SW 1271 (cell line): ENCODE results near the gene SH3RF1.

ENCODE experiments used
- DNase-seq, 2 experiments: peaks; one replicate each; lab custom pipeline; 2025; lab: John Stamatoyannopoulos, UW

Gene SH3RF1

DNA sequence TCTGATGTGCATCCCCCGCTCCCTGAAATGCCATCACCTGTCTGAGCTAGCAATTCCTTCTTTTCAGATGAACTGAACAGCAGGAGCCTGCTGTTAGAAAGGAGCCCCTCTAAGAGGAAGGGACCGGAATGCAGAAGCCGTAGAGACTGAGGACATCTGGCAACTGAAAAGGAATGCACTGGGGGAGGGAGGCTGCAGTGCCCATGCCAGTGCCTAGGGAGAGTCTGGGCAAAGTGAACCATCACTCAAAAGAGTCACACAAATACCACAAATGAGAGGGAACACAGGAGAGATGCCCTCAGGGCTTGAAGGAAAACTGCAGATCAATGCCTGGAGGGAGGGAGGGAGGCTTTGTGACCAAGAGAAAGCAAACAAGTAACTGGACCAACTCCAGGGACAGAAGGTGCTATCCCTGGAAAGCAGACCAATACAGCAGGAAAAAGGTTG is 166.8 kb downstream of the SH3RF1 start:
- no peak for DNase-seq

DNA sequence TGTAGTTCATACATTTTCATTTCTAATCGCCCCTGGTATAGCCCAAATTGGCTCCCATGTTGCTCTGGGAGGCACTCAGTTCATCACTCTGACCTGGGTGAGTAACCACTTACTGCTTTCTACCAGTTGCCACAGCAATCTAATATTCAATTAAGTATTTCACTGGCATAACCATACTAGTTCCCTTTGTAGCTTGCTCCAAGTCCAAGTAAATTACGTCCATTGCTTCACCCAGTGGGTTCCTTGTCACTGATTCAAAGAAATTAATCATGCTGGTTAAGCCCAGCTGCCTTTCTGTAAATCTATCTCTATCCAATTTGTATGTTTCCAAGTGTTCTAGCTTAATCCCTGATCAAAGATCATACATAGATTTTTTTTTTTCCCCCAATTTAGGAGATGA is 168.7 kb downstream of the SH3RF1 start:
- no peak for DNase-seq

DNA sequence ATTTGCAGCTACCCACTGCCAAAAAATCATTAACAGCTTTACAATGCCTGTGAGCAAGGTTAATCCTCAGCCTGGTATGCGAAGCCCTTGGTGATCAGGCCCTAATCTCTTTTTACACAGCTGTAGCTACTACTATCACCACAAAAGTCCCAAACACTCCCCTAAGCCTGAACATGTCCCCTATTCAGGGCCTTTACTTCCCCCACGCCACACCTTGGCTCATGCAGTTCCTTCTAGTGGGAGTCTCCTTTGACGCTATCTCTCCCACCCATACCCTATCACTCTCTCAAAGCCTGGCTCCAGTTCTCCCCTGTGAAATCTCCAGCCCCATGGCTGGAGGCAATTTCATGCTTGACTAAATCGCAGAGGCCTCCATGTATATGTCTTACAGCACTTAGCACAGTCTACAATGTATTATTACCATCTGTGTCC is 170.1 kb downstream of the SH3RF1 start:
- DNase-seq, result no peak

DNA sequence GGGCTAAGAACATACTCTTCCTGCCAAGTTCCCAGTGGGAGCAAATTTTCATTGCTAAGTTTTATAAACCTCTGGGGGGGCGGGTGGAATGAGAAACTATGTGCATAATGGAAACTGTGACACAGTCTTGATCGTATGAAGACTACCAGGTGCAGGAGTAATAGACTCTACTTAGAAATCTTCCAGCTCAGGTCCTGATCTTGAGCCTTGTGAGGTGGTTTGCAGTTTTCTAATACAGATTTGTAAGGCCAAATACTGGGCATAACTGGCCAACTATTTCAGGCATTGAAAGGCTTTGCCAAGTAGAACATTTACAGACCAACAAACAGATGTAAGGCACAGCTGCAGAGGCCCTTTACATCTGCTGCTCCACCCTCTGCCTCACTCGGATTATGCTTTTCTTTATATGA is 171.0 kb downstream of the SH3RF1 start:
- DNase-seq, result no peak

DNA sequence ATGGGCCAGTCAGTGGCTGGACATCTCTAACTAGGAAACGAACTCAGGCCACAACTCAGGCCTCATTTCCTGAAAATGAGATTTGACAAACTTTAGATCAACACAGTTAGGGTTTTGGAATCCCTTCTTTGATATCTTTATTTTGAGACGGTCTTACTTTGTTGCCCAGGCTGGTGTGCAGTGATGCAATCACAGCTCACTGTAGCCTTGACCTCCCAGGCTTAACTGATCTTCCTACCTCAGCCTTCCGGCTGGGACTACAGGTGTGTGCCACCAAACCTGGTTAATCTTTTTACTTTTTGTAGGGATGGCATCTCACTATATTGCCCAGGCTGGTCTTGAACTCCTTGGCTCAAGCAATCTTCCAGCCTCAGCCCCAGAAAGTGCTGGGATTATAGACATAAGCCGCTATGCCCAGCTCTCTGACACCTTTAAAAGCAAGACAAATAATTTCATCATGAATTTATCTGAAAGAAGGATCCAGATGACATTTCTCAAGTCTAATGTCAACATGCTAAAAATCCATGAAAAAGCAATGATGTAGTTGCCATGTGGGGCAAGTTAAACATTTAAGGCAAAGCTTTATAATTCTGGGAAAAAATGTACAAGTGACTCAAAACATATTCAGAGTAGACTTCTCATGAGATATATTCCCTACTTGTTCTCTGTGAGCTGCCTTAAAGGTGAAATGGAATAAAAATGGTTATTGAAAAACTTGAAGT is 171.6 kb downstream of the SH3RF1 start:
- DNase-seq, result no peak

DNA sequence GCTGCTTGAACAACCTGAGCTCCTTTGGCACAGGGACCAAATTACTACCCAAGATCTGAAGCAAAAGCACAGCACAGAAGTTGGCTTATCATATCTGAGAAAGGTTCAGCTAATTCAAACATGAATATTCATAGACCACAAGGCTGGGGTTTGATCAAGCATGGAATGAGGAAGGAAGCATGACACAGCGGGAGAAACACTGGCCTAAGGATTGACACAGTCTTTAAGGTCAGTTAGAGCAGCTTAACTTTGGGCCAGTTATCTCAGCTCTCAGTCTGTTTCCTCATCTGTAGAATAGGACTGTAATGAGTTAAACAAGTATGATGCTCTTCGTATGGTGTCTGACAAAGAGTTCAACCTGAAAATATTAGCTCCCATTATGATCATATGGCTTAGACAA is 172.2 kb downstream of the SH3RF1 start:
- no peak for DNase-seq

DNA sequence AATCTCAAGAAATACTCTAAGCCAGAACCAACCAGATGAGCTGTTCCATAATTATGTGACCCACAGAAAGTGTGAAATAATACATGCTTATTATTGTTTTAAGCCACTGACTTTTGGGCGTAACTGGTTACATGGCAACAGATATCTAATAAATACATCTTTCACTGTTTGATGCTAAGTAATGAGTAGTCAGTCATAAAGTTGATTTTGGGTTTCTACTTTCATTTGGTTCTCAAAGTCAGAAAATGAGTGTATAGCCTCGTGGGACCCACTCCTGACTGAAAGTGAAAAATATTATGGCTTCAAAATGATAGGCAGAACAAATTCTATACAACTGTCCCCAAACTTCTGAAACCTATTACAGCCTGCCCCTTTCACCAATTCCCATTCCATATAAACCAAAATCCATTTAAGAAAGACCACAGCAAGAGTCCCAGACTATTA is 172.7 kb downstream of the SH3RF1 start:
- DNase-seq, result no peak

DNA sequence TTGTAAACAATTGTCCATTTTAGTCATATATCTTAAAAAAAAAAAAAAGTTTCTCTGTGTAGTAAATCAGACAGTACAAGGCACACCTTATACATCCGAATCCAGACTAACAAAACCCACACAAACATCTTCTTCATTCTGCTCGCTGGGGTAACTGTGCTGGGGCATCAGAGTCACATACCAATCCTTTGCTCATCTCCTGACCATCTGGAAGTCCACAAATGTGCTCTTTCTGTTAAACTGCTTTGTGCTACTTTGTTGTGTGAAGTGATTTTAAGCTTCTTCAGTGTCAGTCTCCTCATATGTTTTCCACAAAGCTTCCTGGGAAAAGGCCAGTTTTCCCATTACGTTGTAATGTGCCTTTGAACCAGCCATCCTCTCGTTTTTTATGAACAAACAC is 174.5 kb downstream of the SH3RF1 start:
- DNase-seq, result no peak

DNA sequence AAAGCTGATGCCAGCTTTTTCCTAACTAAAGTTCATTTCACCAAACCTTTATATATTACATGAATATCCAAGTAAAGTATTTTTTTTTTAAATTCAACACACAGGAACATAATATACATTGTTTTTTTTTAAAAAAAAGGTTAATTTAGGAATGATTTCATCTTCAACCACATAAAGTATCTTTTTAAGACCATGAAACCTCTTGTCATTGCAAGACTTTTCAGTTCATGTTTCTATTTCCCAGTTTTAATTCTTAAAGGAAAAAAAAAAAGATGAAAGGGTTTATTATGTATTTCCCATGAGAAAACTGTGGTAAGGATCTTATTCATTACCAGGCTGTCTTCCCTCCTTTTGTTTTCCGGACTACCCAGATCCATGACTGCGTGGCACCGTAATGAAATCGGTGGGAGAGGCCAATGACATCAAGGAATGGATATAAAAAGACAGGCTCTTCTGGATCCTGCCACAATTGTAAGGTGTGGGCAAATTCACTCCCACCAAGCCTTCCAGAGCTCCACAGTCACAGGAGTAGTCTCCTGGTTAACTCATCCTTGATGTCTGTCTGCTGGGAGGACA is 176.0 kb downstream of the SH3RF1 start:
- DNase-seq, result no peak

DNA sequence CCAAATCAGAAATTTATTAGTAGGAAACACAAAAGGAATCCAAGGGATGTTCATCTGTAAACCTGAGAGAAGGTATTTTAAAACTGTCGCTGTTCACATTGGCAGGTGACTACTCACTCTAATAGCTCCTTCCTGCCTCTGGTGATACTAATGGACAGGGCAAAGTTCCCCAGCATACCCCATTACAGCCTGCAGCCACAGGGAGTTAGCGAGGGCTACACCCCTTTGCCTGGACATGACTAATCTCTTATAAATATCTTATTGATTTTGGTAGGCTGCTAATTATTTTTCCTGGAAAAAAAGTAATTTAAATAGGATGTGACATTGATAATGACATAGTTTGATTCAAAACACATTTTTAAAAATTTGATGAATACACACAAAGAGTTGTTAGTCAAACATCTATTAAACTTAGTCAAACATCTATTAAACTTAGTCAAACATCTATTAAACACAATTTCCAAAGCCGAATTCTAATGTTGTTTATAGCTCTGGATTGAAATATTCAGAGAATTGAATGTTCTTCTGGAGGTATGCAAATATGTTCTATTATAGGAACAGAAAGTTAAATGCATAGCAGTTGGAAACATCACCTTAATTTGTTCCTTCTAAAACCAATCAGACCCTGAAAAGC is 177.8 kb downstream of the SH3RF1 start:
- no peak for DNase-seq

DNA sequence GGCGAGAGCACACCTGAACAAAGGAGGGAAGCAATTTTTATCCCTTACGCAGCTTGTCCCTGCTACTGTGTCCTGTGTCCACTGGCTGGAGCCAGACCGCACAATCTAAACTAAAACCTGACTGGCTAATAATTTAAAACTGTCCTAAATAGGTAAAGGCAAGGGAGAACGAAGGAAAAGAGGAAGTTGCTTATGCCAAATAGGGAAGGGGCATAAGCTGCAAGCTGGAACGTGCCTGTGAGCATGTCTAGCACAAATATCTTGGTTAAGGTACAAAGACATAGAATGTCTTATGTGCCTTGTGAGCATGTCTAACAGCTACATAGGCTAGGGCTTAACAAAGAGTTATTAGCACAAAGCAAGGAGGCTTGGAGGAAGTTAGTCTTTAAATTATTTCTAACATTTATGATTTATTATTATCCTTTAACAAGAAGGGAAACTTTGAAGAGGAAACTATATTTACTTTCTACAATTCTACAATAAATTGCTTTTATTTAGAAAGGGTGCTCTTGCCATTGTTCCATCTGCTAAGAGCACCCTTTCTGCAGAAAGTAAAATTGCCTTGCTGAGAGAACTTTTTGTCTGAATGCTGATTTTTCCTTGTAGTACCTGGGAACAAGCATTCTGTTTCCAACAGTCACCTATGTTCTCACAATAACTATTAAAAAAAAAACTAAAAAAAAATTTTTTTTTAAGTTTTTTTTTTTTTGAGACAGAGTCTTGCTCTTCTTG is 180.1 kb downstream of the SH3RF1 start:
- no peak for DNase-seq

DNA sequence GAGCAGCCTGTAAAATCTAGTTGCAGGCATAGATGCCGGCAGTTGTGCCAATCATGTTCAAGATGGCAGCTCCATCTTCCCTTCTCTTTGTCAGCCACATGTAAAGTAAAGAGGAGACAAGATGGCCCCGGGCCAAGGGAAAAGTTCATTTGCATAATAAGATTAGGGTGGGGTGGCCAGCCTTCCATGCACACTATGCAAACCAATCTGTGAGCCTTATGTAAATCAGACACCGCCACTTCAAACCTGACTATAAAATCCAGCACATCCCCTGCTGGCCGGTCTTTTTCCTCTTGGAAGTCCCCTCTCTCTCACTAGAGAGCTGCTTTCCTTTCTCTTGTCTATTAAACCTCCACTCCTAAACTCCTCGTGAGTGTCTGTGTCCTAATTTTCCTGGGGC is 181.8 kb downstream of the SH3RF1 start:
- no peak for DNase-seq

DNA sequence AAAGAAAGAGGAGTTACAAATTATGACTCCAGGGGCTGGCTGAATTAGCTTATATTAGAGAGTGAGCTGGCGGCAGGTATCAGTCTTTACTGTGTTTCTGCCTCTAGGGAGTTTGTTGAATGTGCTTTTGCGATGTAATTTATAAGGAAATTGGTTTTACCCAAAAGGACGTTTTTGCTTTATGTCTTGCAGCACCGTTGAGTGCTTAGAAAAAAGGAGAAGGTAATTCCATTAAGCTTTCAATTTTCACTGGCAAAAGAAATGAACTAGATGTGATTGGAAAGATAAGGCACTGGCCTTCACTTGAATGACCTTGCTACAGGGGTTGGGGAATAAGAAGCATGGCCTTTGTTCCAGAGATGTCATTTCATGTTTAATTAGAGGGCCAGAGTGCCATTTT is 185.8 kb downstream of the SH3RF1 start:
- DNase-seq, result no peak

DNA sequence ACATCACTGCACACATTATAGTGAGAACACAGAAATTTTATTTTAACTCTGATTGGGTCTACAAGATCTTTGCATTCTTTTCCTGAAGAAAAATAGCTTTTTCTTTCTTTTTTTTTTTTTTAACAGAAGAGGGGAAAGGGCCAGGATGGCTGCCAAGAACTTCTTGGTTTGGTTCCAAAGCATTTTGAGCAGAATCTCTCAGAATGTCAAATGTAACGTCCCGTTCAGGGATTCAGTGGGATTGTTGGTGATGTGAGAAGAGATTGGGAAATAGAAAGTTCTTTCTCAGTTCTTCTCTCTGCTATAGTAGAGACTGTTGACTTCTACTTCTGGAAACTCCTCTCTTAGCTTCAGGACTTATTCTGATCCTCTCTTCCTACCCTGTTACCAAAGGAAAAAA is 189.8 kb downstream of the SH3RF1 start:
- DNase-seq, result no peak

DNA sequence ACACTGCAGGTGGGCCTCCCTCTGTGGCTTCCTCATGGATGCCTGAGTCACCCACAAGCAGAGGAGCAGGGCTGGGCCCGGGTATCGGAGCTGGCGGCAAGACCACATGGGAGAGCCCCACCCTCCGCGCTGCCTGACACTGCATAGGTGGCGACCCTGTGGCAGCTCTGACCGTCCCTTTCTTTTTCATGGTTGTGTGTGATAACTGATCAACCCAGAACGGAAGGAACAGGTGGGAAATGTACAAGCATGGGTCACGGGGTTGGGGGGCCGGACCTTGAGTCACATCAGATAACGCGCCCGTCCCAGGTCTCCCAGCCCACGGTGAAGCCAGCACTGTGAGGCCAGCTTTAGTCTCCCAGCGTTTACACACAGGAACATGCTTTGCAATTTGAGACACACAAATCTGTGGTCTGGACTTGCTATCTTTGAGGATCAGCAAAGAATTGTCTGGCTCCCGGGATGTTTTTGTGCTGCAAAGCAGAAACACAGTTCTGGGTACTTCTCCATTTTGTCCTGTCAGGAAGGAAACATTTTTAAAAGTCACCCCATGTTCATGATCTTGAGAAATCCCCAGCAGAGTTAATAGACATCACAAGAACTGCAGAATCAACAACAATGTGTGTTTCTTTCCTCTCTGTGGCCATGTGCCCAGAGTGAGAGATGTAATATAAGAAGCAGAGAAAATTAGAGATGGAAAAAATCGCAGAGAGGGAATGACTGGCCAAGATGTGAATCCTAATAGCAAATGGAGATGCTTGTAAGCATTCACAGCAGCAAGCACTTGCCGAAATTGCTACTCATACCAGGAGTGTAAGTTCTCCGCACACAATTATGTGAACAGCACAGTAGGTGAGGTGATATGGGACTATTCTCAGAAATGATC is 190.6 kb downstream of the SH3RF1 start:
- DNase-seq, result no peak

DNA sequence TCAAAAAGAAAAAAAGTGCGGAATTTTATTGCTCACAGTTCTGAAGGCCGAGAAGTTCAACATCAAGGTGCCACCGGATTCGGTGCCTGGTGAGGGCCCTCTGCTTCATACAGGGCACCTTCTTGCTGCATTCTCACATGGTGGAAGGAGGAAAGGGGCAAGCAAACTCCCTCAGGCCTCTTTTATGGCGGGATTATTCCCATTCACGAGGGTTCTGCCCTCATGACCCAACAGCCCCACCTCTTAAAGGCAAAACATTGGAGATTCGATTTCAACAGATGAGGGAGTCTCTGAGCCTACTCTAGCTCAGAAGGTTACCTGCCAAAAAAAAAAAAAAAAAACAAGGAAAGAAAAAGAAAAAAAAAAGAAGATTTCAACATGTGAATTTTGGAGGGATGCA is 196.6 kb downstream of the SH3RF1 start:
- DNase-seq, result no peak

DNA sequence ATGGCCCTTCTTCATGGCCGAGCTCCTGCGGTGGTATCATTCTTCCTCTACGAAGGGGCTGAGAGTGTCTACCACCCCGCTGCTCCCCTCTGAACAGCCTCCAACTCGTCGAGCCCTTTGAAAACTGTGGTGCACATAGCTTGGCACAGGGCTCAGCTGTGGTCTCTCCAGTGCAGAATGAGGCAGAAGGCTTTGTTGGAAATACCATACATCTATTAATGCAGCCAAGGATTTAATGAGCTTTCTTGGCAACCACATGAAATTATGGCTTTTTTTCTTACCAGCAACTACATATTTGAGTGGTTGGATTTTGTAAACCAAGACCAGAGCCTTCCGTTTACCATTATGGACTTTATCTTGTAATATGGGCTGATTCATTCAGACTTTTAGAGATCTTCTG is 199.0 kb downstream of the SH3RF1 start:
- no peak for DNase-seq

DNA sequence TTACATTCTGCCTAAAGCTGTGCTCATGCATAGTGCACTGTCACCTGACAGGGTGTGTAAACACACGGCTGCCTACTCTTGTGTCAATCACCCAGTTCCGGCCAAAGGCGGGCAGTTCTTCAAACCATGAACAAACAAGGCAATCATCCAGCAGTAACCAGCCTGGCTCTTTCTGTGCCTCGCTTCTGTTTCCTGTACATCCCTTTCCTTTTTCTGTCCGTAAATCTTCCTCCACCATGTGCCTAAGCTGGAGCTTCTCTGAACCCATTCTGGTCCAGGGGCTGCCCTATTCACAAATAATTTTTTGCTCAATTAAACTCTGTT is 199.9 kb downstream of the SH3RF1 start:
- no peak for DNase-seq

DNA sequence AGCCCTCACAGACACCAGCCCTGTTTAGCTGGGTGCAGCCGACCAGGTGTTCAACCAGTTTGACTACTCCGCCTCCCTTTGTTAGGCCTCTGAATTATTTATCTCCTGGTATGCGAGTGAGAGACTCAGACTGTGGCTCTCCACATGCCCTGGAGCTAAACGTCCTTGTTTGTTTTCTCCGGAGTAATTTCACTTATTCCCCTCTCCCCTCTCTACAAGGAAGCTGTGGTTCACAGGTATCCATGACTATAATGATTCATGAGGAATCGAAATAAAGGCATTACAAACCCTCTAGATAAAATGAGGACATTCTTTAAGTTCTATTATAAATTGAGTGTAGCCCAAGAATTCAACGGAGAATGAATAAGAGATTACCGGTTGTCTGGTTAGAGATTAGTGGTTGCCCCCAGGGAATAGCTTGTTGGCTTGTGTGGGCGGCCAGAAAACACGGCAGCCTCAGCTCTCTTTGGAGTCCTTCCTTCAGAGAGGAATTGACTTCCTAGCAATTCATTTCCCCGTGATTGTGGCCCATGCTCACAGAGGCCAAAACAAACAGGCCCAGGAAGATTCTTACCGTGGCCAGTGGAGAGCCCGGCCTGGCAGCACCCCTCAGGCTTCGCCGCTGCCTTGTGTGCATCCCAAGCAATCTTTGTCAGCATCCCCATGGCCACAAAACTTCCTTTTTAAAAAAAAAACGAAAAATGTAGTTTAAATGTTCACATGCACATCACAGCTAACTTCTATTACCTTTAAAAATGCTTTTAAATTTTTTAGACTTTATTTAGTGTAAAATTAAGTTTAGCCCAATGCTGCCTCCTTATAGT is 200.5 kb downstream of the SH3RF1 start:
- DNase-seq, result no peak

DNA sequence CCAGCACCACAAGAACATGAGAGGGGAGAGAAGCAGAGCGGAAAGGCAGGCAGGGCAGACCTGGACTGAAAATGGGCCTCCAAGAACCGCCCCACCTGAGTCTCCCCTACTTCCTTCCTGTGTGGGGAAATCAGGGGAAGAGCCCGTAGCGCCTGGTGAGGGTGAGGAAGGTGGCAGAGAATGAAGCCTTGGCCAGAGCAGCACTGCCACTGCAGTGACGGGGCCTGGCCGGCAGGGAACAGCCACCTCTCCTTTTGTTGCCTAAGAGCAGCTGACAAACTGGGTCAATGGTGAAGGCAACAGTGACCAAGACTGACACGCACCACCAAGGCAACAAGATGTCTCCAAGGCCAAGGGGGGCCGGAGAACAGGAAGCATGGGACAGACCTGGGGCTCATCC is 202.3 kb downstream of the SH3RF1 start:
- no peak for DNase-seq

DNA sequence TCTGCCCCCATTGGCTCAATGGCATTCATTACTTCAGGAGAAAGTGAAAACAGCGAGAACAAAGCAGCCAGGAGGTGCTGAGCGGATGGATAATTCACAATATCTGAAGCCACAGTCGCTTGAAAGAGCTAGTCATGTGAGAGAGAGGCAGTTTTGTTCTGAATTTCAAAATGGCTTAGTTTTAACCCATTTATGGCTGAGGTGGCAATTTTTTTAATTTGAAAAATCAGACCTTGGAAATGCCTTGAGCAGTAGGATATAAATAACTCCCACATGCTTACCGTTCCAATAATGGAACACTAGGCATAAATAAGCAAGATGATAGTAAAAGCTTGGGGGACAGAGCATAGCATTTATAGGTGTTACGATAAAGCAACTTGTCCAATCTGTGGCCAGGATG is 203.8 kb downstream of the SH3RF1 start:
- DNase-seq, result no peak
